CD4-positive, alpha-beta T cell (primary cell): ENCODE results near the gene MAD2L1BP. TPM values are rescaled to one million over a fixed set of nuclear protein-coding genes. Genes with fewer than 3 reads are reported as not detected.

Source experiments
- ATAC-seq: fragments of 200-7000 bp; cut with Tn5 transposase; one replicate; pipeline ENCODE4 v1.10.0; 2022; ENCODE audit warnings: mild to moderate bottlenecking; ENCODE audit not compliant: poor library complexity
- CTCF ChIA-PET: fragments of 350-600 bp; sonication (Branson Sonifier 250); formaldehyde crosslinking; loops from one replicate; lab custom pipeline; 2021; ENCODE audit warnings: antibody characterized with exemption, inconsistent platforms; lab: Charles Lee
- POLR2A ChIA-PET: fragments of 350-600 bp; sonication (Branson Sonifier 250); formaldehyde crosslinking; loops from one replicate; lab custom pipeline; 2021; ENCODE audit warnings: antibody characterized with exemption, inconsistent platforms; lab: Charles Lee
- DNase-seq, 14 experiments: peaks; one replicate each; pipeline ENCODE4 v3.0.0-alpha.2; 2013 to 2020; ENCODE audit warnings: mixed read lengths in 2 of 14
- H3K27ac ChIP-seq, 2 donors: one replicate each; pipeline versions ENCODE4 v1.5.1 to v1.7.0; 2013; ENCODE audit warnings: low read length in 2 of 2, low read depth in 1 of 2, mild to moderate bottlenecking in 1 of 2
- H3K27me3 ChIP-seq, 2 experiments: 1 replicate in 1 of 2; 2 replicates in 1 of 2; pipeline versions ENCODE4 v1.6.1 to v1.7.0; 2013; ENCODE audit warnings: low read length in 2 of 2, control low read depth in 1 of 2, mild to moderate bottlenecking in 1 of 2, moderate library complexity in 1 of 2; ENCODE audit not compliant: insufficient read depth in 2 of 2, control insufficient read depth in 1 of 2
- H3K36me3 ChIP-seq: one replicate; pipeline ENCODE4 v1.6.1; 2013; ENCODE audit warnings: low read length, control low read depth; ENCODE audit not compliant: insufficient read depth
- H3K4me1 ChIP-seq: one replicate; pipeline ENCODE4 v1.6.1; 2013; ENCODE audit warnings: low read length, control low read depth; ENCODE audit not compliant: insufficient read depth
- H3K4me3 ChIP-seq: one replicate; pipeline ENCODE4 v1.5.1; 2013; ENCODE audit warnings: mild to moderate bottlenecking, low read length, moderate library complexity
- H3K9me3 ChIP-seq, 2 experiments: 1 replicate in 1 of 2; 2 replicates in 1 of 2; pipeline versions ENCODE4 v1.6.1 to v1.7.0; 2013; ENCODE audit warnings: low read length in 2 of 2, mild to moderate bottlenecking in 2 of 2, control low read depth in 1 of 2, moderate library complexity in 1 of 2; ENCODE audit not compliant: control insufficient read depth in 1 of 2, insufficient read depth in 1 of 2
- H3K27ac Mint-ChIP-seq: one replicate; pipeline ENCODE4 v1.8.0; 2020; ENCODE audit warnings: mixed read lengths
- H3K27me3 Mint-ChIP-seq: one replicate; pipeline ENCODE4 v1.8.0; 2021; ENCODE audit warnings: mixed read lengths
- H3K36me3 Mint-ChIP-seq: one replicate; pipeline ENCODE4 v1.8.0; 2021; ENCODE audit warnings: low read depth, mixed read lengths
- H3K4me1 Mint-ChIP-seq: one replicate; pipeline ENCODE4 v1.8.0; 2021; ENCODE audit warnings: low read depth, mixed read lengths
- H3K4me3 Mint-ChIP-seq: one replicate; pipeline ENCODE4 v1.8.0; 2020; ENCODE audit warnings: mild to moderate bottlenecking, mixed read lengths
- H3K9me3 Mint-ChIP-seq: one replicate; pipeline ENCODE4 v1.8.0; 2020; ENCODE audit warnings: mixed read lengths
- CTCF ChIP-seq: fragments of 200-600 bp; IDR thresholded peaks from one replicate; pipeline ENCODE4 v1.8.0; 2022; ENCODE audit warnings: antibody characterized with exemption, mild to moderate bottlenecking
- intact Hi-C, 2 experiments: fragments of 100-400 bp; cut with DNase I in 1 of 2; cut with micrococcal nuclease in 1 of 2; formaldehyde crosslinking; loops; one replicate each; pipeline versions ENCODE4 v1.15.1 to v1.9.0; 2023 to 2025; cut with DNase I, micrococcal nuclease
- total RNA-seq, 174 experiments: library from RNA in 2 of 174; stranded (reverse) in 2 of 174; gene quantifications; one replicate each; pipeline ENCODE4 v1.2.3 and lab custom pipeline; 2021 to 2026

The MAD2L1BP gene
- total RNA-seq, 2 experiments from 2014 or later: 36.6 to 39.2 TPM

GRCh38 chr6:43678341-43678740, 42.7 kb downstream of the MAD2L1BP start:
- ChIA-PET POLR2A (no interaction called here), CTCF (interaction anchor here (1.0 kb wide), 1 partner anchor 11 kb away, joined by 4 read pairs; no protein-coding TSS in a partner anchor)
- H3K27ac ChIP-seq: no peak overlapping the region
- no peak overlapping the region for H3K27ac Mint-ChIP-seq
- H3K9me3 ChIP-seq: no peaks in the 10 kb centered on the region
- no peak overlapping the region for H3K4me3 Mint-ChIP-seq
- H3K9me3 Mint-ChIP-seq: no peaks in the 10 kb centered on the region
- peaks cover 93% of the 10 kb centered on the region for H3K36me3 ChIP-seq
- H3K4me3 ChIP-seq: no peak overlapping the region
- ATAC-seq (no peak), DNase-seq (no peak)
- H3K27me3 Mint-ChIP-seq: no peaks in the 10 kb centered on the region
- peaks cover 11% of the 10 kb centered on the region for H3K4me1 Mint-ChIP-seq
- peaks cover 4% of the 10 kb centered on the region for H3K4me1 ChIP-seq
- no peak for TF ChIP-seq CTCF
- intact Hi-C loops: no loop called here
- peaks cover 88% of the 10 kb centered on the region for H3K36me3 Mint-ChIP-seq
- H3K27me3 ChIP-seq: no peaks in the 10 kb centered on the region

DNA sequence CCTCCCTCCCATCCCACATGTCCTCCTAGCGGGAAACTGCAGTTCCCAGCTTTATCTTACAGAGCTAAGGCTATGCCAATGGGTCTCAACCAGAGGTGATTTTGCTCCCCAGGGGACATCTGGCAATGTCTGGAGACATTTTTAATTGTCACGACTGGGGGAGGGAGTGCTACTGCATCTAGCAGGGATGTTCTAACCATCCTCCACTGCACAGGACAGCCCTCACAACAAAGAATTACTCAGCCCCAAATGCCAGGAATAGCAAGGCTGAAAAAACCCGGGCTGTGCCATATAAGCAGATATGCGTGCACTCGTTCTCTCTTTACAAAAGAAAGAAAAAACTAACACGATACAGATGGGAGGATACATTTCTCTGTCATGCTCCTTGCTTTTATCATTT, 43.4 kb downstream of the MAD2L1BP start:
- CTCF ChIA-PET: no interaction called here
- H3K9me3 ChIP-seq: no peaks in the 10 kb centered on the region
- H3K4me1 Mint-ChIP-seq: peaks cover 18% of the 10 kb centered on the region
- no peak for TF ChIP-seq CTCF
- H3K4me1 ChIP-seq: peaks cover 7% of the 10 kb centered on the region
- ATAC-seq (no peak), DNase-seq (no peak)
- intact Hi-C loops: no loop called here
- H3K27ac ChIP-seq: no peak overlapping the region
- H3K27me3 Mint-ChIP-seq: no peaks in the 10 kb centered on the region
- H3K36me3 Mint-ChIP-seq: peaks cover 88% of the 10 kb centered on the region
- H3K4me3 Mint-ChIP-seq: no peak overlapping the region
- H3K27me3 ChIP-seq: no peaks in the 10 kb centered on the region
- peaks cover 87% of the 10 kb centered on the region for H3K36me3 ChIP-seq
- no peaks in the 10 kb centered on the region for H3K9me3 Mint-ChIP-seq
- H3K27ac Mint-ChIP-seq: no peak overlapping the region
- H3K4me3 ChIP-seq: no peak overlapping the region
- POLR2A ChIA-PET: no interaction called here

GRCh38 chr6:43680308-43681200, 44.9 kb downstream of the MAD2L1BP start:
- intact Hi-C loops: no loop called here
- H3K4me1 Mint-ChIP-seq: peaks cover 32% of the 10 kb centered on the region
- H3K4me1 ChIP-seq: peaks cover 17% of the 10 kb centered on the region
- ATAC-seq (no peak), DNase-seq (no peak)
- POLR2A ChIA-PET: no interaction called here
- H3K9me3 Mint-ChIP-seq: no peaks in the 10 kb centered on the region
- no peak overlapping the region for H3K27ac ChIP-seq
- H3K9me3 ChIP-seq: no peaks in the 10 kb centered on the region
- H3K36me3 Mint-ChIP-seq: peaks cover 74% of the 10 kb centered on the region
- H3K4me3 ChIP-seq: no peak overlapping the region
- CTCF ChIA-PET: interaction anchor here (2.1 kb wide), 1 partner anchor 13 kb away, joined by 5 read pairs; no protein-coding TSS in a partner anchor
- H3K27me3 Mint-ChIP-seq: no peaks in the 10 kb centered on the region
- H3K27me3 ChIP-seq: no peaks in the 10 kb centered on the region
- no peak overlapping the region for H3K27ac Mint-ChIP-seq
- no peak overlapping the region for H3K4me3 Mint-ChIP-seq
- no peak for TF ChIP-seq CTCF
- H3K36me3 ChIP-seq: peaks cover 81% of the 10 kb centered on the region
